ENCODE measurements around the gene SLC35B2. TPM values are rescaled to one million over a fixed set of nuclear protein-coding genes. Genes with fewer than 3 reads are reported as not detected.
A peak's percentile ranks its signal among the peaks of the same experiment; 100 is the strongest.

The SLC35B2 gene
- total and polyA plus RNA-seq, 9 of the 15 experiments (the other 6 are each of a cell fraction or from before 2014, with no cell fraction given) = 14.5 to 59.1 (median 47.1) TPM

- TF ChIP-seq JUN (IDR thresholded peaks at IDR 0.05; ENCODE audit: borderline replicate concordance, low read depth, low read length) (no peak), JUN (CRISPR knock-in tag; IDR thresholded peaks at IDR 0.05; ENCODE audit: borderline replicate concordance) (no peak), NFATC3 (IDR thresholded peaks at IDR 0.05) (peak; percentile 78; the same call in 1 of the 2 replicates), ETS2 (tag; IDR thresholded peaks at IDR 0.05; ENCODE audit: borderline replicate concordance, poor library complexity, severe bottlenecking) (no peak), CC2D1A (IDR thresholded peaks at IDR 0.05) (no peak; the same call in 1 of the 2 replicates), ZFP1 (CRISPR knock-in tag; IDR thresholded peaks at IDR 0.05) (no peak), ARID2 (IDR thresholded peaks at IDR 0.05) (0 out of 2 replicates have a peak, but pooled peaks have one; percentile 42), EZH2 (IDR thresholded peaks at IDR 0.05; ENCODE audit: borderline replicate concordance, low read depth, low read length) (no peak), MEF2D (tag; conservative IDR thresholded peaks at IDR 0.05; ENCODE audit: low read depth) (no peak), PHF8 (IDR thresholded peaks at IDR 0.05; ENCODE audit: borderline replicate concordance, low read length) (no peak), SAFB (IDR thresholded peaks at IDR 0.05; ENCODE audit: borderline replicate concordance, low read depth, low read length) (no peak), ZNF785 (CRISPR knock-in tag; IDR thresholded peaks at IDR 0.05) (no peak), CREBBP (IDR thresholded peaks at IDR 0.05; ENCODE audit: low read depth, low read length) (no peak), ZBTB26 (CRISPR knock-in tag; IDR thresholded peaks at IDR 0.05) (0 out of 2 replicates have a peak, but pooled peaks have one; percentile 65), HMGN3 (IDR thresholded peaks at IDR 0.05; ENCODE audit: borderline replicate concordance, extremely low read depth, insufficient read length, low read depth, low read length) (no peak), RBM22 (IDR thresholded peaks at IDR 0.05; ENCODE audit: low read depth, low read length, poor library complexity, severe bottlenecking) (no peak), HDAC8 (tag; IDR thresholded peaks at IDR 0.05) (no peak), SMARCC2 (IDR thresholded peaks at IDR 0.05; ENCODE audit: low read depth) (no peak)
- TF ChIP-seq, protein P1, sequence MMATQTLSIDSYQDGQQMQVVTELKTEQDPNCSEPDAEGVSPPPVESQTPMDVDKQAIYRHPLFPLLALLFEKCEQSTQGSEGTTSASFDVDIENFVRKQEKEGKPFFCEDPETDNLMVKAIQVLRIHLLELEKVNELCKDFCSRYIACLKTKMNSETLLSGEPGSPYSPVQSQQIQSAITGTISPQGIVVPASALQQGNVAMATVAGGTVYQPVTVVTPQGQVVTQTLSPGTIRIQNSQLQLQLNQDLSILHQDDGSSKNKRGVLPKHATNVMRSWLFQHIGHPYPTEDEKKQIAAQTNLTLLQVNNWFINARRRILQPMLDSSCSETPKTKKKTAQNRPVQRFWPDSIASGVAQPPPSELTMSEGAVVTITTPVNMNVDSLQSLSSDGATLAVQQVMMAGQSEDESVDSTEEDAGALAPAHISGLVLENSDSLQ (IDR thresholded peaks at IDR 0.05) = peak; percentile 27; the same call in 1 of the 2 replicates
- TF ChIP-seq, protein P2, sequence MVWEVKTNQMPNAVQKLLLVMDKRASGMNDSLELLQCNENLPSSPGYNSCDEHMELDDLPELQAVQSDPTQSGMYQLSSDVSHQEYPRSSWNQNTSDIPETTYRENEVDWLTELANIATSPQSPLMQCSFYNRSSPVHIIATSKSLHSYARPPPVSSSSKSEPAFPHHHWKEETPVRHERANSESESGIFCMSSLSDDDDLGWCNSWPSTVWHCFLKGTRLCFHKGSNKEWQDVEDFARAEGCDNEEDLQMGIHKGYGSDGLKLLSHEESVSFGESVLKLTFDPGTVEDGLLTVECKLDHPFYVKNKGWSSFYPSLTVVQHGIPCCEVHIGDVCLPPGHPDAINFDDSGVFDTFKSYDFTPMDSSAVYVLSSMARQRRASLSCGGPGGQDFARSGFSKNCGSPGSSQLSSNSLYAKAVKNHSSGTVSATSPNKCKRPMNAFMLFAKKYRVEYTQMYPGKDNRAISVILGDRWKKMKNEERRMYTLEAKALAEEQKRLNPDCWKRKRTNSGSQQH (CRISPR knock-in tag; IDR thresholded peaks at IDR 0.05) = no peak
- TF ChIP-seq, protein P3, sequence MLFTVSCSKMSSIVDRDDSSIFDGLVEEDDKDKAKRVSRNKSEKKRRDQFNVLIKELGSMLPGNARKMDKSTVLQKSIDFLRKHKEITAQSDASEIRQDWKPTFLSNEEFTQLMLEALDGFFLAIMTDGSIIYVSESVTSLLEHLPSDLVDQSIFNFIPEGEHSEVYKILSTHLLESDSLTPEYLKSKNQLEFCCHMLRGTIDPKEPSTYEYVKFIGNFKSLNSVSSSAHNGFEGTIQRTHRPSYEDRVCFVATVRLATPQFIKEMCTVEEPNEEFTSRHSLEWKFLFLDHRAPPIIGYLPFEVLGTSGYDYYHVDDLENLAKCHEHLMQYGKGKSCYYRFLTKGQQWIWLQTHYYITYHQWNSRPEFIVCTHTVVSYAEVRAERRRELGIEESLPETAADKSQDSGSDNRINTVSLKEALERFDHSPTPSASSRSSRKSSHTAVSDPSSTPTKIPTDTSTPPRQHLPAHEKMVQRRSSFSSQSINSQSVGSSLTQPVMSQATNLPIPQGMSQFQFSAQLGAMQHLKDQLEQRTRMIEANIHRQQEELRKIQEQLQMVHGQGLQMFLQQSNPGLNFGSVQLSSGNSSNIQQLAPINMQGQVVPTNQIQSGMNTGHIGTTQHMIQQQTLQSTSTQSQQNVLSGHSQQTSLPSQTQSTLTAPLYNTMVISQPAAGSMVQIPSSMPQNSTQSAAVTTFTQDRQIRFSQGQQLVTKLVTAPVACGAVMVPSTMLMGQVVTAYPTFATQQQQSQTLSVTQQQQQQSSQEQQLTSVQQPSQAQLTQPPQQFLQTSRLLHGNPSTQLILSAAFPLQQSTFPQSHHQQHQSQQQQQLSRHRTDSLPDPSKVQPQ (CRISPR knock-in tag; IDR thresholded peaks at IDR 0.05; ENCODE audit: borderline replicate concordance) = no peak
These were observed 8.4 kb upstream of the SLC35B2 start (continued) for GRCh38 chr6:44265722-44266233.

All from K562 (cell line).